Measurements from ENCODE around the gene CTNNB1.

CTNNB1 gene

GRCh38 chr3:41193794-41194539, 5.3 kb upstream of the CTNNB1 start:
- no peak for DNase-seq (ENCODE audit: low read depth)

DNA sequence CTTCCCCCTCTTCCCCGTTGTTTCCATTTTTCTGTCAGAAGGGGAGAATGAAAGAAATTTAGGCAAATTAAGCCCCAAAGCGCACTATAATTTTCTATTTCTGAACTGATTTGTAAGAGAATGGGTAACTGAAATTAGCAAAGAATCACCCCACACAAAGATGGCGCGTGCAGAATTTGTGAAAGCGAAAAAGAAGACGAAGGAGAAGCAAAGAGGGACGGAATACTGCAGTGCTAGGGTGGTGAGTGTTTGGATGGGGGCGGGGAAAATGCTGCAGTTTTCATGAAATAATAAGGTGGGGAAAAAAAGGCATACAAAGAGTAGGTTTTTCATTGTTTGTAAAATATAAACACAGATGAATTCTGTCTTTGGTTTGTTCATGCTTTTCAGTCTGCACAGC, 4.6 kb upstream of the CTNNB1 start:
- DNase-seq (ENCODE audit: low read depth) = no peak

GRCh38 chr3:41195946-41196345, 3.4 kb upstream of the CTNNB1 start:
- DNase-seq (ENCODE audit: low read depth) = no peak

GRCh38 chr3:41196499-41197410, 2.5 kb upstream of the CTNNB1 start:
- no peak for DNase-seq (ENCODE audit: low read depth)

- DNase-seq (ENCODE audit: low read depth) = no peak
These were observed 1.3 kb upstream of the CTNNB1 start for GRCh38 chr3:41198046-41198445.

- no peak for DNase-seq (ENCODE audit: low read depth)
These were observed 779 bp upstream of the CTNNB1 start for GRCh38 chr3:41198526-41198925.

DNA sequence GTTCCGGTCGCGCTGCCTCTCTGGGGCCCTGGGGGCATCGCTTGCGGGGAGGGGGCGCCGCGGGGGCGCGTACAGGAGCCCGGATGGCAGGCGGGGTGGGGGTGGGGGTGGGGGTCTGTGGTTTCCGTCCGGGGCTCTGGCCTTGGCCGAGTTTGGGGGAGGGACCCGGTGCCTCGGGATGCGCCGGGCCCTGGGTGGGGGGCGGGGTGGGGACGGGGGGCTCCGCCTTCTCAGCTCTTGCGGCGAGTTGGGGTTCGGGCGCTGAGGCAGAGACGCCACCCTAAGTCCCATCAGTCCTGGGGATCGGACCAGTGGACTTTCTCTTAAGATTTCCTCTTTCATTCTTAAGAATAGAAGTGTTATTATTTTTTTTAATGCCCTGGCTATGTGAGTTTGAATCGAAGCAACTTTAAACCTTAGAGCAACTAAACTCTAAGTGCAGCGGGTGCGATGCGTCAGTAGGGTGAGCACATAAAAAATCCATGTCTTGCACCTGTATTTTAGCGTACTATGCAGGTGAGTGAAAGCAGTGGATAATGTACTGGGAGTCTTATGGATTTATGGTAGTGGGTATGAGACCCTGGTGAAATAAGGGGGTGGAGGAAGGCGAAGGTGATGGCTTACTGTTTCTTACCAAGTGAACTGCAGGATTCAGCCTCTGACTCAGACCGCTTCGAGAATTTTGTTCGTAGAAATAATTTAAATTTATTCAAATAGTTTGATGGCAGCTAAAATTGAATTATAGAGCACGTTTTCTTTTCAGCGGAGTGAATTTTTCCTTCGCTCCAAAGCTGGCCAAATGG, 762 bp downstream of the CTNNB1 start:
- peak; percentile 55 for DNase-seq (ENCODE audit: low read depth)

- peak; percentile 55 for DNase-seq (ENCODE audit: low read depth)
These were observed 1.3 kb downstream of the CTNNB1 start for GRCh38 chr3:41200669-41201021.

GRCh38 chr3:41202075-41202833, 2.9 kb downstream of the CTNNB1 start:
- no peak for DNase-seq (ENCODE audit: low read depth)

DNA sequence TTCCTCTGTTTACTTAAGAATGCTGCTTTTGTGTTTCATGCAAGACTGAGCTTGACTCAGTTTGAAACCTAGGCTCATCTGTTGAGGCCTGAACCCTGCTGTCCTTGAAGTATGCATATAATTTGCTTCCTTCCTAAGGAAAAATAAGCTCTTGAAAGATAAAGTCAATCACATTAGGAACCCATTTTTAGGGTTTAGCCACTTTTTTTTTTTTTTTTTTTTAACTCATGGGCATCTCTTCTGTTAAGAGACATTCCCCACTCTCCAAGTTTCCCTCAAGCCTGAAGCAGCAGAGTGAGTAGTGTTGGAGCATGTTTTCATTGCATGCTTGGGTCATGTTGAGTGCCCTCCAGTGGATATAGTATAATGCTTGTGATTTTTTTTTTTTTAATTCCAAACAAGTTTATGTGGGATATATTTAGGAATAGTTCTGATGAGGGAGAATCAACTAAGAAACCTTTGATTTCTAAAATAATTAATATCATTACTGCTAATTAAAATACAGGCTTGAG, 3.6 kb downstream of the CTNNB1 start:
- peak; percentile 63 for DNase-seq (ENCODE audit: low read depth)

GRCh38 chr3:41204369-41204768, 5.1 kb downstream of the CTNNB1 start:
- DNase-seq (ENCODE audit: low read depth) = no peak

DNA sequence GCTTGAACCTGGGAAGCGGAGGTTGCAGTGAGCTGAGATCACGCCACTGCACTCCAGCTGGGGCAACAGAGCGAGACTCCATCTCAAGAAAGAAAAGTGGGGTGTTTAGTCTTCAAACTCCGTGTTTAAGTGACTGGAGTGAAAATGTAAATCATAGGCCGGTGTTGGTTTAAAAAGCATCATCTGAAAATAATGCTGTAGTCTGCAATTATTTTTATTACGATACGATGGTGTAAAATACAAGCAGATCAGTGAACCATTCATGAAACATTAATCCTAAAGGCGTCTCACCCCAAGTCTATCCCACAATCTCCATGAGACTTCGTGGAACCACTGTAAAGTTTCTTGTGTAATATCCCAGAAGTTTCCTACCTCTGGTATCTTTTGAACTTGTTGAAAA, 6.3 kb downstream of the CTNNB1 start:
- DNase-seq (ENCODE audit: low read depth) = no peak

DNA sequence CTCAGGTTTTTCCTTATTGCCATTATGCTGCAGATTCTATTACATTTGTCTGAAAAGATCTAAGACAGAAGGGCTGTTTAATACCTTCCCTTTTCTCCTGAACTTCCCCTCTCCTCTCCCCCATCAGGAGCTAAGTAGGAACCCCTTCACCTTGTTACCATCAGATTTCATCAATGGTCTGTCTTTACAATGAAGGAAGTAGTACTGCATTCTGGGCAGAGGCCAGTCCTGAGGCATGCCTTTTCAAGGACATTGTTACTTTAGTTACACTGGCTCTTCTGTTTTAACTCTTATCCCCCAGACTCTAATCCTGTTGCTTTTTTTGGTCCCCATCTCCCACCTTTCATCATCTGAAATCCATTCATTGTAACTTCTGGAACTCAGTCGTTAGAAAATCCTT, 8.1 kb downstream of the CTNNB1 start:
- no peak for DNase-seq (ENCODE audit: low read depth)

GRCh38 chr3:41208507-41209220, 9.4 kb downstream of the CTNNB1 start:
- DNase-seq (ENCODE audit: low read depth) = no peak

GRCh38 chr3:41209646-41210045, 10.3 kb downstream of the CTNNB1 start:
- DNase-seq (ENCODE audit: low read depth) = no peak

- DNase-seq (ENCODE audit: low read depth) = no peak
These were observed 11.7 kb downstream of the CTNNB1 start for GRCh38 chr3:41210966-41211365.

- DNase-seq (ENCODE audit: low read depth) = no peak
These were observed 12.8 kb downstream of the CTNNB1 start for GRCh38 chr3:41212088-41212487.

GRCh38 chr3:41213588-41213987, 14.3 kb downstream of the CTNNB1 start:
- DNase-seq (ENCODE audit: low read depth) = no peak

GRCh38 chr3:41216422-41216821, 17.1 kb downstream of the CTNNB1 start:
- DNase-seq (ENCODE audit: low read depth) = no peak

DNA sequence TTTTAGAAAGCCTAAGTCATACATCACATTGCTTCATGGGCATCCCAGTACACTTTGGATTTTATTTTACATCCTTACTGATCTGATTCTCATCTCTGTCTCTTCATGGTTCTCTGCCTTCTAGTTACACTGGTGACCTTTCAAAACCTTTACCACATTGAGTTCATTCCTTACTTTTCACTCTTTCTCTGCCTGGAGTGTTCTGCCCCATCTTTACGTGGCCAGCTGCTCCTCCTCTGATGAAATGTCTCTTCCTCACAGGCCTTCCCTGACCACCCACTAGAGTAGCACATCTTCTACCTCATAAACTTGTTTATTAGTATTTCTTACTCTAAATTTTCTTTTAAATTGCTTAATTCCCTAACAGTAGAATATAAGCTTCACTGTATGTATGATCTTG, 17.7 kb downstream of the CTNNB1 start:
- DNase-seq (ENCODE audit: low read depth) = no peak

- DNase-seq (ENCODE audit: low read depth) = no peak
These were observed 20.1 kb downstream of the CTNNB1 start for GRCh38 chr3:41219424-41219823.
